Endometrial microvascular endothelial cells (primary cell): ENCODE data around the gene MMADHC. TPM values are rescaled to one million over a fixed set of nuclear protein-coding genes. Genes with fewer than 3 reads are reported as not detected.
"Not testable (repeated sequence)": the region's sequence is repeated elsewhere in the genome, so short reads cannot be mapped to it uniquely, and the experiment has no call there.

ENCODE experiments used
- in situ Hi-C: cut with HindIII; loops from 2 replicates; pipeline ENCODE4 v1.10.0; 2017; ENCODE audit warnings: low sequenced_read_pairs, low pct_unique_long_range_greater_than_20kb; ENCODE audit errors: inconsistent ontology term
- total RNA-seq: library from RNA; depleted of rRNA; stranded (reverse); fragments of >200 nt; gene quantifications from one replicate; pipeline ENCODE4 v1.2.3, GENCODE V29; 2015; ENCODE audit errors: inconsistent ontology term

MMADHC gene
- total RNA-seq, 1 donor from 2014 or later: 127 TPM

DNA sequence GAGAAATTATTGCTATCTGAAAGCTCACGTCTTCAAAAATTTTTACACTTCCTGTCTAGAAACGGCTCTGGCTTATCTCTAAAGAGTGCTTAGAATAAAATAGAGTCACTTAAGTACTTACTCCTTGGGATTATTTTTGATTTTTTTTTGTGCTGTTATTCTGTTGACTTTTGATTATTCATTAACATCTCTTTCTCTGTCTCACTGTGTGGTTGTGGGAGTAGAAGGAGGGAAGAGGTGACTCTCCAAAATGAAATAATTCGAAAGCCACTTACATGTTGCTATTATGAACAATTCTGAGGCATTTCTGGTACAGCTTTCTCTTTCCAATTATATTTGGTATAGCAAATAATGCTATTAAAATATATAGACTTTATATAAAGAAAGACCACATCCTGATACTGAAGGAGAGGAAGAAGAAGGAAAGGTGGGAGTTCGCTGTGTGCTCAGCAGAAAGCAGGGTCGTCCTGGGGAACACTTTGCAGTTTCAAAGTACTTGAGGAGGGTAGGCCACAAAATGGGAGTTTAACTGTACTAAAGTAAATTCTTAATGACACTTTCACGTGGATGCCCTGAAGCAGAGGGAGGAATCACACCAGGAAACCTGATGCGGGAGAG, 9.6 kb upstream of the MMADHC start:
- in situ Hi-C loops: no loop called here

DNA sequence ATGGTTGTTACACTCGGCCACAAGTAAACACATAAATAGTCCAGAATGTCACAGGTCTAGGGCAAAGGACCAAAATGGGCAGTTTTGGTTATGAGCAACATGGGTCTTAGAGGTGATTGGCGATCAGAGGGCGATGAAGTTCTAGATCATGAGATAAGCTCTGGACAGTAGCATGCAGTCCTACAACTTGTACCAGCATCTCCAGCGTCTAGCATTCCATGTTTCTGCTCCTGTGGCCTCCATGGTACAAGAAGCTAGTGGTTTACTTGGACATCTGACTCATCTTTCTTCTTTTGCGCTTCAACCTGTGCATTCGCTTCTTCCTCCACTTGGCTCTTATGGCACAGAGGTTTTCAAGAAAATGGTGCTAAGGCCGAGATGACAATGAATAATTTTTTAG, 8.9 kb upstream of the MMADHC start:
- in situ Hi-C loops: no loop called here

DNA sequence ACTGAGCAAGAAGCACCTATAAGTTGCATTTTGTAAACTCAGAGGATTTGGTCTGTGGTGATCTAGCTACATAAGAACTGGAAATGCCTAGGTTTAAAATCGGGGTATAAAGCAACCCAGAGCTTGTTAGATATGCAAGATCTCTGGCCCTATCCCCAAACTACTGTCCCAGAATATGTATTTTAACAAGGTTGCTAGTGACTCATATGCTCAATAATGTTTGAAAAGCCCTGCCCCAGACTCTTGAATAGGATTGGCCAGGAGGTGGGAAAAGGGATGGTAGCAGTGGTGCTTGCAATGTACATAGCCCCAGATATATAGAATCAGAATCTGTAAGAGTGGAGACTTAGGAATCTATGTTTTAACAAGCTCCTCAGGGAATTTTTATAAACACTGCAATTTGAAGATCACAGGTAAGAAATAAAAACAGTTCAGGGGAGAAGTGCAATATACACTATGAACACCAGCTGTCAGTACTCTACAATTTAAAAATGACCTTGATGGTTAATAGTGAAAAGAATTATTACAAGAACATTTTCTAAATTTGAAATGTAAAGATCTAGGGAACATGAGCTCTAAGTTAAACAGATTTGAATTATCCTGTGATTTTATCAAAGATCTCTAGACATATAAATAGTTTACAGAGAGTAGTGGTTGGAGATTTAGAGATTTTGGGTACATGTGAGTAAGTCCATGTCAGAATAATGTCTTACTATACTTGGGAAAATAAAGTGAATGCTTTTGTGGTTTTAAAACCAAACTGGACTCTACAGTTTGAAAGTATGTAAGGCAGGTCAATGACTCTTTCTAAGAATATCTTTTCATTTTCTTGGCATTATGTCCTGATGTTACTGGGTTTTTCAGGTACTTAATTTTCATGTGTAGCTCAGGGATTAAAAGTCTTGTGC, 7.7 kb upstream of the MMADHC start:
- in situ Hi-C loops: no loop called here

DNA sequence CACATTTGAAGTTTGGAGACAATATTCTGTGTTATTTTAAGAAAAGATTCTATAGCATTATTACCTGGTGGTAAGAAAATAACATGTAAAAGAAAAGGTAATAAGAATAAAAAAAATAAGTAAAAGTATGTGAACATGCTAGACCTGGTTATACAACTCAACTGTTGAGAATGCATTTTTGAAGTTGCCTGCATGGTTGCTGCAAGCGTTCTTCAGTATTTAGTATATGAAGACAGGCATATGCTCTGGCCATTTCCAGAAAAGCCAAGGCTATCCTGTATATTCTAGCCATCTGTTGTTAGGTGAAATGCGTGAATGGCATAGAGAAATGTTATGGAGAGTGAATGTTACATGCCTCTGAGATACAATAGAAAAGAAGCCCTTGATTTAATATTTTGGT, 6.8 kb upstream of the MMADHC start:
- in situ Hi-C loops: no loop called here

DNA sequence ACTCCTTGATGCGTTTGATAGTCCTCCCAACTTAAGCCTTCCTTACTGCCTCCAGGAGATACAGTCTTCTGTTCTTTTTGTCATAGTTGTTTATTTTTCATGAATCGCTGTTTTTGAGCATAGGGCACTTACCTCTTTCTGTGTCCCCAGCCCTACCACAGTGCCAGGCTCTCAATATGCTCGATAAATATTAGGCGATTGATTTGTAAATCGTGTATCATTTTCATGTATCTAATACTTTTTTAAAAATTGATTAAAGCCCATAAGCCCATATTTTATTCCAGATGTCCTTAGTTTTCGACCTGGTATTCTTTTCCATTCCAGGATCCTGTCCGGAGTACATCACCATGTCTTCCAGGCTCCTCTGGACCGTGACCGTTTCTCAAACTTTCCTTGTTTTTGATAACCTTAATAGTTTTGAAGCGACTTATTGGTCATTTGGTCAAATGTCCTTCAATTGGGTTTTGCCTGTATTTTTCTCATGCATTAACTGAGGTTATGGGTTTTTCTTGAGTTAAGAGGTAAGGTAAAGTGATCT, 444 bp upstream of the MMADHC start:
- in situ Hi-C loops: no loop called here

DNA sequence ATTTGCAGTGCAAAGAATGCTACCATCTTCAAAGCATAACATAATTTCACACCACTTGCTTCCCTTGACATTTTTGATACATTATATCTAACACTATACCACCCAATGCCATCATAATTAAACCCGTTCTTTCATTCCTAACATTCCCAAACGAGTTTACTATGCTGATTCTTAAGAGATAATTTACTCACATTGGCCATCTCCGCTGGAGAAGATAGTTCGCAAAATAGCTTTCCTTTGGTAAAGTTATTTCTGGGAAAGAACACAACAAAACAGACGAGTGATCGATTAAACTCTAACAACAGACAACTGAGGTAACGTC, 716 bp downstream of the MMADHC start:
- in situ Hi-C loops: no loop called here

DNA sequence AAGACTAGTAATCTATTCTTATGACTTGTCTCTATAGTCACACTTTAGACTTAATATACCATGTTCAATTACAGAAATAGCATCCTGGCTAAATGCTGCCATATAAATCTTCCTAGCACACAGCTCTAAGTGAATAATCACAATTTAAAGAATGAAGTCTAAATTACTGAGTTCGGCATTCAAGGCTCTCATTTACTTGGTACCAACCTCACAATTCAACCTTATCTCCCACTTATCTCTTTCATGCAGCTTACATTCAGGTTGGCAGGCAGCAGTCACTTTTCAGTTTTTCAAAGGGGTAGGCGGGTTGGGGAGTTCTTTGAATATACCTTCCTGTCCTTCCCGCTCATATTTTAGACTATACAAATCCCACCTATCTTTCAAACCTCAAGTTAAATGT, 1.5 kb downstream of the MMADHC start:
- in situ Hi-C loops: no loop called here

DNA sequence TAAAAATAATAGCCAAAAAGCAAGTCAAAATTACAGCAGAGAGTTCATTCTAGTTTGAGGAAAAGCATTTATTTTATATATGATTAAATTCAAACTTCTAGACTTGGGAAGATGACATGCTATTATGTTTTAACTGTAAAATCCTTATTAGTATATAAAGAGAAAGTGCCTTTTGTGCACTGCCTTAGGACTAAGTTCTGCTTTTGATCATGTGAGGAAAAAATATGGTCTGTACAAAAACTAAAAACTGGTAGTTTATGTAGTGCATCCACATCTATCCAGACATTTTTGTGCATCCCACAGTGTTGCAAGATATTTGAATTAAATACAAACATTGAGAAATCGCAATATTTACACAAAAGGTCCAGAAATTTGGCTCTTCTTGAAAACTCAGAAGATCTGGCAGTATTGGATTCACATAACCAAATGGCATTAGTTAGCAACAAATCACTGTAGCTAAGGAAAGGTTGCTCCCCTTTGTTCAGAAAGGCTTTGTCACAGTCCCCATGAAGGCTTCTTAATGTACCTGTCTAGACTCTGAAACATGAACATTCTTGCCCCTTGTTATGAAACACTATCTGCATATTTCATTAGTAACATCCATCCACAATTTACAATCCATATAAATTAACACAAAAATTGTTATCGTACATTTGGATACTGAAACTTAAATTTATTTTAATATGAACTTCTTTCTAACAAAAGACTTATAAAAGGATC, 2.2 kb downstream of the MMADHC start:
- in situ Hi-C loops: no loop called here

DNA sequence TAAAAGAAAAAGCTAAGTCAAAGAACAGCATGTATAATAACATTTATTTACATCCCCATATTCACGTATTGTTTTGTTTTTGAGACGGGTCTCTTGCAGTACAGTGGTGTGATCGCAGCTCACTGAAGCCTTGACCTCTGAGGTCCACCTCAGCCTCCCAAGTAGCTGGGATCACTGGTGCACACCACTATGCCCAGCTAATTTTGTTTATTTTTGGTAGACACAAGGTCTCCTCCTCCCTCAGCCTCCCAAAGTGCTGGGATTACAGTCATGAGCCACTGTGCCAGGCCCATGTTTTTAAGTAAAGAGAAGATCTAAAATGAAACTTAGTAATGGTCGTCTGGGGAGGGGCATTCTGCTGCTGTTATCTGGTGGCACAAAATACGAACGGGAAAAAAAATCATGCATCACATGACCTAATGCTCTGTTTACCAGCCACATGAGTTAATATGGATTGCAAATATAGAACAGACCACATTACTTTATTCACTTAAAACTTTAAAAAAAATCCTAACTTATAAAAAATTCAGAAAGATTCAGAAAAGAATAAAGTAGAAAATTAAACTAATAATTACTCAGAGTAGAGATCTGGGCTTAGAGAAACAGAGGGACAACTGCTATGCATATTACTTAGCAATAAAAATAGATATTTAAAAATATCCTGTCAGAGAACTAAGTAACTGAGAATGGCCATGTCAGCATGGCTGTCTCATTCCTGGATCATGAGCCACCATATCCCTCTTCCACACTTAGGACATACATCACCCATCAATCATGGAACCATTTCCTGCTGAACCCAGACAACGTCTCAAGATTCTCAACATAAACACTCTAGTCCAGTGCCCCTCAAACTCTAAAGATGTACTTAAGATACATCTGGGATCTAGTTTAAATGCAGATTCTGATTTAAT, 7.3 kb downstream of the MMADHC start:
- in situ Hi-C loops: no loop called here

DNA sequence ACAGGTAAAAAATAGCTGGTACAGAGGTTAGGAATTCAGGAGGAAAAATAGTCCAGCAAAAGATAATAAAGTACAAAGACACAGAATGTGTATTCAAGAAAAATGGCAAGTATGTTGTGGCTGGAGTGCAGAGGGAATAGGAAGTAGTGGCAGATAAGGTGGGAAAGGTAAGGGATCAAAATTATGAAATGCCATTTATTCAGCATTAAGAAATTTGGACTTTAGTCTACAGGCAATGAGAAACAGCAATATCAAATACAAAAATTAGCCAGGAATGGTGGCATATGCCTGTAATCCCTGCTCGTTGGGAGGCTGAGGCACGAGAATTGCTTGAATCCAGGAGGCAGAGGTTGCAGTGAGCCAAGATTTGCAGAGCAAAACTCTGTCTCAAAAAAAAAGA, 10.3 kb downstream of the MMADHC start:
- in situ Hi-C loops: no loop called here

DNA sequence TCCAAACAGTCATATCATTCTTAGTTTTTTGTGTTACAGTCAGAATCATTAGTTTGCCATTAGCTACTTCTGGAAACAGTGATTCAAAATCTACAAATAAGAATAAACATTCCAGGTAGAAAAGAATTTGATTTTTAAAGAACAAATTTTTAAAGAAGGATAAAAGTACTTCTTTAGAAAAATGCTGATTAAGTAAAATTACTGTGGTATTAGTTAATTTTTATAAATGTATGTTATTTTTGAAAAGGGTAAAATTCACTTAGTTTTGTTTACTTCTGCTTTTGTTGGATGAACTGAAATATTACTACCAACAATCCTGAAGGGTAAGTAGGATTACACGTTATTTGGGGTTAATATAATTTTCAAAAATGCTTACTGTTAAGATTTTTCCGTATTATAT, 11.8 kb downstream of the MMADHC start:
- in situ Hi-C loops: no loop called here

DNA sequence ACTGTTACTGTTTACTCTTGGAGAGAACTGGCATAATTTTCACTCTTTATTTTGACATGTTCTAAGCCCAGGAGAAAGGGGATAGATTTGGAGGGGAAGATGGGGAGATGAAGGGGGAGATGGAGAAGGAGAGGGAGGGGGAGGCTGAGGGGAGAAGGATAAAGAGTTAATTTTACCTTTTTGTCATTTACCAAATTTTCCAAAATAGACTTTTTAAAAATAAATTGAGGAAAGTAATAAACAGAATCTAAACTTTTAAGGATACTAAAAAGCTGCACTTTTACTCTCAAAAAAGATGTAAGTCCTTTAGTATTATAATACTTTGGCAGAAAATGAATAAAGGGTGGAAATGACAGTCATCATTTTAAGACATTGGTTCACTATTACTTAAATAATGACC, 12.3 kb downstream of the MMADHC start:
- in situ Hi-C loops: no loop called here

DNA sequence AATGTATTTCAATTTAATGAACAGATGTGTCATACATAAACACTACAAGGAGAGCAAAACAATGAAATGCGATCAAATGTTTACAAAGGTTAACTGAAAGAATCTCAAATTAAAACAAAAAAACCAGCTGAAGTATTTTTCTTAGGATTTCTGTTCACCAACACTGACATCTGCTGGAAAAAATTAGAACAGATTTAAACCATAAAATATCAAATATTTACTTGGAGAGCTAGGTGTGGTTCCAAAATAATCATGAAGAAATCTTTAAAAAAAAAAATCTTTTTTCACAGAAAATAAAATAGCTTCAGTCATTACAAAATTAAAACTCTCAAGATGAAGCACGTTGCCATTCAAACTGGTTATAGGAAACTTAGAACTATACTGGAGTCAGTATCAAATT, 13.8 kb downstream of the MMADHC start:
- in situ Hi-C loops: no loop called here

DNA sequence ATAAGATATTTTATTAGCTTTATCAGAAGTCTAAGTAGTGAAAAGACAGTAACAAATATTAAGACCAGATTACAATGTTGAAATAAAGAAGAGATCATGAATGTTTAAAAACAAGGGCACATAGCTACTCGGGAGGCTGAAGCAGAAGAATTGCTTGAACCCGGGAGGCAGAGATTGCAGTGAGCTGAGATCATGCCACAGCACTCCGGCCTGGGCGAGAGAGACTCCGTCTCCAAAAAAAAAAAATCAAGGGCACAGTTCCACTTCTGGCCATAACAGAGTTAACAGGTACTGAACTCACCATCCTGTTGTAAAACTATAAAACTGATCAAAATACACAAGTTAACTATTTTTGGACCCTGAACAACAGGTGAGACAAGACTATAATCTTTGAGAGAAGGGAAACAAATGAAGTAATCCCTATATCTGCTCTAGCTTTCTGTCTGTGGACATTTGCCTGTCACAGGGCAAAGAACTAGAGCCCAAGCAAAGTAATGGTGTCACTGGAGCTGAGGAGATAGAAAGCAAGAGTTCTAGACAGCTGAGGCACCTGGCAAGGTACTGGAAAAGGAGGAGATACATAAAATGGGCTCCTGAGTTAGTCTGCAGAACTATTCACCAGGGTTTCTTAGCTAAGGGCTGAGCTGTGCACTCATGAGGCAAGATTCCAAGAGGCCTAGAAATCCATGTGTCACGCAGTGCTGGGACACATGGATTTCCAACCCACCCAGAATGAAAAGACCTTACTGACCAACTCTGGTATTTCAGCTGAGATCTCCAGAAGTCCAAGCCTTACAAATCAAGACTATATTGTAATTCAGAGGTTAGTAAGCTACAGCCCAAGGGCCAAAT, 15.2 kb downstream of the MMADHC start:
- in situ Hi-C loops: no loop called here

DNA sequence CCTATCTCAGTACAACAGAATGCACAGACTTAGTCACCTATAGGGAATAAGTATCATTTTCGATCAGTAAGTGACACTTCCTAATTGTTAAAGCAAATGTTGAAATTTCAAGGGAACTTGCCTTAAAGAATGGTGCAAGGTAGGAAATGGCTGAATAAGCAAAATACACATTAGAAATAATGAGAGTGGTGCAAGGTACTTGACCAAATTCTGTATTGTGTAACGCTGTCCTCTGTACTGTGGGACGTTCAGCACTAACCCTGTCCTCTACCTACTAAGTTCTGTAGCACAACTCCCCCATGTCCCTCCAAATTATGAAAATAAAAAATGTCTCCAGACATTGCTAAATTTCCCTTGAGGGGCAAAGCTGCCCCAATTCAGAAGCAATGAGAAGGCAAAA, 19.4 kb downstream of the MMADHC start:
- in situ Hi-C loops: no loop called here

DNA sequence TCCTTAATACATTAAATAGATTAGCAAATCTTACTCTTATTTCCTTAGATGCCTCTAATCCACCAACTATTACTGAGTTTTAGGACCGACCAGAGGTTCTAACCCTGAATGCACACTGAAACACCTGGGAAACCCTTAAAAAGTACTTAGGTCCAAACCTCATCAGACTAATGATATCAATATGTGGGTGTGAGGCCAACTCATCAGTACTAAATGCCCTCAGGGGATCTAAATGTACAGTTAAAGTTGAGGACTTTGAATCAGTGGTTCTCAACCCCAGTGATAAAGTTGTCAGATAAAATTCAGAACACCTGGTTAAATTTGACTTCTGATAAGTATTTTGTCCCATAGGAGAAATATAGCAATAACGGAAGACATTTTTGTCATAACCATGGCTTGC, 20.9 kb downstream of the MMADHC start:
- in situ Hi-C loops: no loop called here

DNA sequence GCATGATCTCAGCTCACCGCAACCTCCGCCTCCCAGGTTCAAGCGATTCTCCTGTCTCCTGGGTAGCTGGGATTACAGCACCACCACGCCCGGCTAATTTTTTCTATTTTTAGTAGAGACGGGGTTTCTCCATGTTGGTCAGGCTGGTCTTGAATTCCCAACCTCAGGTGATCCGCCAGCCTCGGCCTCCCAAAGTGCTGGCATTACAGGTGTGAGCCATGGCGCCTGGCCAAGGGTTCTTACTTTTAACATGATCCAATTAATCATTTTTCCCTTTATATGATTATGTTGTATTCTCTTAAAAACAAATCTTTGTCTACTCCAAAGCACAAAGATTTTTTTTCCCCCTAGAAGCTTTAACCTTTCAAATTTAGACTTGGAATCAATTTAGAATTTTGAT, 21.9 kb downstream of the MMADHC start:
- in situ Hi-C loops: not testable (repeated sequence)

DNA sequence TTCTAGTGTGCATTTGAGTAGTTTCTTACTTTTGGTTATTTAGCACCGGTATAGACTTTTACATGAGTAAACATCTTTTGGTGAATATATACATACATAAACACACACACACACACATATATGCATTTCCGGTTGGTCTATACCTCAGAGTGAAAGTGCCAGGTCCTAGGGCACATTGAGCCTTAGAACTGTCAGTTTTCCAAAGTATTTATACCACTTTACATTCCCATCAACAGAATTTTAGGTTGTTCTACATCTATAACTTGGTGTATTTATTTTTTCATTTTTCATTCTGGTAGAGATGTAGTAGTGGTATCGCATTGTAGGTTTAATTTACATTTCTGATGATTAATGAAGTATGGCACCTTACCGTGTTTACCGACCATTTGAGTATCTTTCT, 22.6 kb downstream of the MMADHC start:
- in situ Hi-C loops: no loop called here
